Measurements from ENCODE around the gene GMNN.

DNA sequence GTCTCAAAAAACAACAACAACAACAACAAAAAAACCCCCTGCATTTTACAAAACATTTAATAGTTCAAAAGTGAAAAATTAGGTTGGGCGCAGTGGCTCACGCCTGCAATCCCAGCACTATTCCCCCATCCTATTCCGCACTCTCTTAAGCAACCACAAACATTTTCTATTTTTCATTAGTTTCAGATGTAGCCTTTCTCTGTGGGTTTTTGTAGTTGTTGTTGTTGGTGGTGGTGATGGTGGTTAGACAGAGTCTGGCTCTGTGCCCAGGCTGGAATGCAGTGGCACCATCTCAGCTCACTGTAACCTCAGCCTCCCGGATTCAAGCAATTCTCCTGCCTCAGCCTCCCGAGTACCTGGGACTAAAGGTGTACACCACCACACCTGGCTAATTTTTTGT is 6.4 kb upstream of the GMNN start:
- TF ChIP-seq, protein P1, sequence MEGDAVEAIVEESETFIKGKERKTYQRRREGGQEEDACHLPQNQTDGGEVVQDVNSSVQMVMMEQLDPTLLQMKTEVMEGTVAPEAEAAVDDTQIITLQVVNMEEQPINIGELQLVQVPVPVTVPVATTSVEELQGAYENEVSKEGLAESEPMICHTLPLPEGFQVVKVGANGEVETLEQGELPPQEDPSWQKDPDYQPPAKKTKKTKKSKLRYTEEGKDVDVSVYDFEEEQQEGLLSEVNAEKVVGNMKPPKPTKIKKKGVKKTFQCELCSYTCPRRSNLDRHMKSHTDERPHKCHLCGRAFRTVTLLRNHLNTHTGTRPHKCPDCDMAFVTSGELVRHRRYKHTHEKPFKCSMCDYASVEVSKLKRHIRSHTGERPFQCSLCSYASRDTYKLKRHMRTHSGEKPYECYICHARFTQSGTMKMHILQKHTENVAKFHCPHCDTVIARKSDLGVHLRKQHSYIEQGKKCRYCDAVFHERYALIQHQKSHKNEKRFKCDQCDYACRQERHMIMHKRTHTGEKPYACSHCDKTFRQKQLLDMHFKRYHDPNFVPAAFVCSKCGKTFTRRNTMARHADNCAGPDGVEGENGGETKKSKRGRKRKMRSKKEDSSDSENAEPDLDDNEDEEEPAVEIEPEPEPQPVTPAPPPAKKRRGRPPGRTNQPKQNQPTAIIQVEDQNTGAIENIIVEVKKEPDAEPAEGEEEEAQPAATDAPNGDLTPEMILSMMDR (optimal IDR thresholded peaks at IDR 0.05 in 1 of 3, IDR thresholded peaks at IDR 0.05 in 1 of 3, conservative IDR thresholded peaks at IDR 0.05 in 1 of 3; ENCODE audit: extremely low read depth in 1 of 3, insufficient read depth in 2 of 3, low read length in 3 of 3): no peak
- no peak for TF ChIP-seq EZH2 (IDR thresholded peaks at IDR 0.05; ENCODE audit: low read length)

All from keratinocyte (primary cell).